Calu3 (cell line): ENCODE results near the gene CCDC158. TPM values are rescaled to one million over a fixed set of nuclear protein-coding genes. Genes with fewer than 3 reads are reported as not detected.

ENCODE experiments used
- BruUV-seq: library from RNA; stranded (reverse); fragments of 400-500 nt; replicated peaks from 2 replicates; lab custom pipeline; 2021; lab: Mats Ljungman, UMichigan
- CTCF ChIA-PET: fragments of 300-600 bp; sonication (Branson Sonifier 250); formaldehyde crosslinking; loops from one replicate; lab custom pipeline; 2022; ENCODE audit warnings: antibody characterized with exemption; lab: Charles Lee
- DNase-seq: peaks from one replicate; pipeline ENCODE4 v3.0.0; 2022
- H3K27ac Mint-ChIP-seq: one replicate; pipeline ENCODE4 v1.8.0; 2022; ENCODE audit warnings: mixed read lengths; ENCODE audit not compliant: unreplicated experiment
- H3K27me3 Mint-ChIP-seq: one replicate; pipeline ENCODE4 v1.8.0; 2022; ENCODE audit warnings: mixed read lengths; ENCODE audit not compliant: unreplicated experiment
- H3K36me3 Mint-ChIP-seq: one replicate; pipeline ENCODE4 v1.8.0; 2022; ENCODE audit warnings: mild to moderate bottlenecking, moderate library complexity, mixed read lengths; ENCODE audit not compliant: insufficient read depth, unreplicated experiment
- H3K4me1 Mint-ChIP-seq: one replicate; pipeline ENCODE4 v1.8.0; 2022; ENCODE audit warnings: mild to moderate bottlenecking, low read depth, mixed read lengths; ENCODE audit not compliant: unreplicated experiment
- H3K4me3 Mint-ChIP-seq: one replicate; pipeline ENCODE4 v1.8.0; 2022; ENCODE audit warnings: mild to moderate bottlenecking, low read depth, moderate library complexity, mixed read lengths; ENCODE audit not compliant: unreplicated experiment
- H3K9me3 Mint-ChIP-seq: one replicate; pipeline ENCODE4 v1.8.0; 2022; ENCODE audit warnings: low read depth, mixed read lengths; ENCODE audit not compliant: unreplicated experiment
- intact Hi-C: fragments of 100-400 bp; cut with micrococcal nuclease; formaldehyde crosslinking; loops from one replicate; pipeline ENCODE4 v1.10.0; 2022; ENCODE audit not compliant: unreplicated experiment
- total RNA-seq: library from RNA; stranded (reverse); gene quantifications from 2 replicates; pipeline ENCODE4 v1.2.3, GENCODE V29; 2022
- TF ChIP-seq, protein P1 (sequence below): fragments of 200-600 bp; IDR thresholded peaks from one replicate; pipeline ENCODE4 v1.8.0; 2022; ENCODE audit warnings: antibody characterized with exemption; ENCODE audit not compliant: unreplicated experiment

CCDC158 gene
- total RNA-seq, 1 experiment from 2014 or later: not detected

DNA sequence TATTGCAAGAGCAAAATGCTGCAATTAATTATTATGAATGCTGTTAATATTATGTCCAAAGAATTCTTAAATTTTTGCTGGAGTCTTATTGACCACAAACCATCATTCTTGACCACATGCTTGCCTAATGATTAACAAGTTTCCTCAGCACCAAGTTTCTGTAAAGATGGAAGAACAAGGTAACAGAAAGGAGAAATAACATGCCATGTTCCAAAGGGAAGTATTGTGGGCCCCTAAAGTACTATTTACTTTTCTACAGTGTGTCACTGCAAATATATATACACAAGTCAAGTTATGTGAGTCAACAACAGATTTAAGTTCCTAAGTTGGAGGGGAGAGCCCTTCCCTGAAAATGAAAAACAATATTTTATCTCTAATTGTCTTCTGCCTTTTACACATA, 148.9 kb downstream of the CCDC158 start:
- Mint-ChIP-seq H3K36me3 (no peaks in the 10 kb centered on the region), H3K9me3 (no peaks in the 10 kb centered on the region), H3K4me1 (peaks cover 12% of the 10 kb centered on the region), H3K4me3 (no peak overlapping the region), H3K27me3 (no peaks in the 10 kb centered on the region), H3K27ac (no peak overlapping the region)
- no TSS peak for BruUV-seq
- TF ChIP-seq, protein P1, sequence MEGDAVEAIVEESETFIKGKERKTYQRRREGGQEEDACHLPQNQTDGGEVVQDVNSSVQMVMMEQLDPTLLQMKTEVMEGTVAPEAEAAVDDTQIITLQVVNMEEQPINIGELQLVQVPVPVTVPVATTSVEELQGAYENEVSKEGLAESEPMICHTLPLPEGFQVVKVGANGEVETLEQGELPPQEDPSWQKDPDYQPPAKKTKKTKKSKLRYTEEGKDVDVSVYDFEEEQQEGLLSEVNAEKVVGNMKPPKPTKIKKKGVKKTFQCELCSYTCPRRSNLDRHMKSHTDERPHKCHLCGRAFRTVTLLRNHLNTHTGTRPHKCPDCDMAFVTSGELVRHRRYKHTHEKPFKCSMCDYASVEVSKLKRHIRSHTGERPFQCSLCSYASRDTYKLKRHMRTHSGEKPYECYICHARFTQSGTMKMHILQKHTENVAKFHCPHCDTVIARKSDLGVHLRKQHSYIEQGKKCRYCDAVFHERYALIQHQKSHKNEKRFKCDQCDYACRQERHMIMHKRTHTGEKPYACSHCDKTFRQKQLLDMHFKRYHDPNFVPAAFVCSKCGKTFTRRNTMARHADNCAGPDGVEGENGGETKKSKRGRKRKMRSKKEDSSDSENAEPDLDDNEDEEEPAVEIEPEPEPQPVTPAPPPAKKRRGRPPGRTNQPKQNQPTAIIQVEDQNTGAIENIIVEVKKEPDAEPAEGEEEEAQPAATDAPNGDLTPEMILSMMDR: no peak
- CTCF ChIA-PET: no interaction called here
- DNase-seq: no peak
- intact Hi-C loops: no loop called here

- intact Hi-C loops: no loop called here
- no peak for DNase-seq
- TF ChIP-seq, protein P1: no peak
- Mint-ChIP-seq H3K27ac (no peak overlapping the region), H3K9me3 (no peaks in the 10 kb centered on the region), H3K27me3 (no peaks in the 10 kb centered on the region), H3K4me1 (peaks cover 12% of the 10 kb centered on the region), H3K36me3 (no peaks in the 10 kb centered on the region), H3K4me3 (no peak overlapping the region)
- CTCF ChIA-PET: interaction anchor here (0.6 kb wide), 1 partner anchor 1592 kb away, joined by 3 read pairs; no protein-coding TSS in a partner anchor
- no TSS peak for BruUV-seq
These were observed 149.7 kb downstream of the CCDC158 start for GRCh38 chr4:76271248-76271647.

- no peak for DNase-seq
- Mint-ChIP-seq H3K36me3 (no peaks in the 10 kb centered on the region), H3K27ac (no peak overlapping the region), H3K4me1 (peaks cover 8% of the 10 kb centered on the region), H3K9me3 (no peaks in the 10 kb centered on the region), H3K4me3 (no peak overlapping the region), H3K27me3 (no peaks in the 10 kb centered on the region)
- TF ChIP-seq, protein P1: no peak
- intact Hi-C loops: no loop called here
- no TSS peak for BruUV-seq
- CTCF ChIA-PET: interaction anchor here (0.6 kb wide), 1 partner anchor 1592 kb away, joined by 3 read pairs; no protein-coding TSS in a partner anchor
These were observed 150.4 kb downstream of the CCDC158 start for GRCh38 chr4:76270244-76271175.

DNA sequence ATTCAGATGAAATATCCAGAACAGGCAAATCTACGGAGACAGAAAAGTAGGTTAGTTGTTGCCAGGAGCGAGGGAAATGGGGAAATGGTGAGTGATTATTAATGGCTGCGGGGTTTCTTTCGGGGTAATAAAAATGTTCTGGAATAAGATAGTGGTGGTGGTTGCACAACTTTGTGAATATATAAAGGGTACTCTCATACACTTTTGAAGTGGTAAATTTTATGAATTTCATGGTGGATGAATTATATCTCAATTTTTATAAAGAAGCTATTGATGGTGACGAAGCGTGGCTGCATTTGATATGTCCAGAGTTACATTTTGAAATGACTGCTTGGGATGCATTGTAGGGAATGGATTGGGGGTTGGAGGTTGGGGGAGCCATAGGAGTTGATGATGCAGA, 153.1 kb downstream of the CCDC158 start:
- Mint-ChIP-seq H3K27me3 (no peaks in the 10 kb centered on the region), H3K27ac (no peak overlapping the region), H3K4me3 (no peak overlapping the region), H3K4me1 (no peaks in the 10 kb centered on the region), H3K9me3 (no peaks in the 10 kb centered on the region), H3K36me3 (no peaks in the 10 kb centered on the region)
- intact Hi-C loops: no loop called here
- TF ChIP-seq, protein P1: no peak
- BruUV-seq: no TSS peak
- no peak for DNase-seq
- CTCF ChIA-PET: no interaction called here
